Femur (tissue), 1 donor: ENCODE results near the gene RGMB.
A peak's percentile ranks its signal among the peaks of the same experiment; 100 is the strongest.

ENCODE experiments used
- DNase-seq: peaks from one replicate; pipeline ENCODE4 v3.0.0-alpha.2; 2017

Gene RGMB

GRCh38 chr5:98768160-98768959, 5.1 kb upstream of the RGMB start:
- DNase-seq: peak; percentile 67

GRCh38 chr5:98768960-98769209, 4.6 kb upstream of the RGMB start:
- no peak for DNase-seq

DNA sequence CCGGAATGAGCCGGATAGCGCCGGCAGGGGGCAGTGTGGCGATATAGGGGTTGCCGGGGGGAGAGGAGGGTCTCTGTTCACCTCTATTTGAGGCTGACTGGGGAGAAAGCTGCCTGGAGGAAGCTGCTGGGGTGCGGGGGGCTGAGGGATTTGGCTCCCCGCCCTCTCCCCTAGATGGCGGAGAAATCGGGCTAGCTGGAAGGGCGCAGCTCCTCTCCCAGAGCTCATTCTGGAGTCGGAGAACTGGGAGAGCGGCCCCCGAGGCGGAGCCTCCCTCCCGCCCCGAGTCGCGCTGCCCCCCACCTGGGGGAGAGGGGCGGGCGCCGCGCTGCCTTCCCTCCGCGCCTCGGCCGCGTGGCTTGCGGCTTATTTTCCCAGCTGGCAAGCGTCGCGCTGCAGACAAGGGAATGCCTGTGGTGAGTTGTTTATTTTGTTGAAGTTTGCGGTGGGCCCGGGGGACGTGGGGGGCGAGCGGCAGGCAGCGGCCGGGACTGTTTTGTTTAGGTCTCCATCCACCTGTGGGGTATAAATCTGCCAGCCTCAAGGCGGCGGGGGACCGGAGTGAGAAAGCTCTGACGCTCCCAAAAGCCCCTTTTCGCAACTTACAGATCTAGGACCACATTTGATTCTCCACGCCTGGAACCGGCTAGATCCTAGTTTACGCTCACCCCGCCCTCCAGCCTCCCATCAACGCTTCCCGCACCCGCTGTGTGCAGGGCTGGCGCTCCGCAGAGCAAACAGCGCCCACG, 4.1 kb upstream of the RGMB start:
- peak; percentile 73 for DNase-seq

- no peak for DNase-seq
Observed at GRCh38 chr5:98769959-98770208, 3.6 kb upstream of the RGMB start.

GRCh38 chr5:98770209-98770910, 3.1 kb upstream of the RGMB start:
- DNase-seq: peak; percentile 70

- no peak for DNase-seq
Observed at GRCh38 chr5:98770911-98771322, 2.5 kb upstream of the RGMB start.

DNA sequence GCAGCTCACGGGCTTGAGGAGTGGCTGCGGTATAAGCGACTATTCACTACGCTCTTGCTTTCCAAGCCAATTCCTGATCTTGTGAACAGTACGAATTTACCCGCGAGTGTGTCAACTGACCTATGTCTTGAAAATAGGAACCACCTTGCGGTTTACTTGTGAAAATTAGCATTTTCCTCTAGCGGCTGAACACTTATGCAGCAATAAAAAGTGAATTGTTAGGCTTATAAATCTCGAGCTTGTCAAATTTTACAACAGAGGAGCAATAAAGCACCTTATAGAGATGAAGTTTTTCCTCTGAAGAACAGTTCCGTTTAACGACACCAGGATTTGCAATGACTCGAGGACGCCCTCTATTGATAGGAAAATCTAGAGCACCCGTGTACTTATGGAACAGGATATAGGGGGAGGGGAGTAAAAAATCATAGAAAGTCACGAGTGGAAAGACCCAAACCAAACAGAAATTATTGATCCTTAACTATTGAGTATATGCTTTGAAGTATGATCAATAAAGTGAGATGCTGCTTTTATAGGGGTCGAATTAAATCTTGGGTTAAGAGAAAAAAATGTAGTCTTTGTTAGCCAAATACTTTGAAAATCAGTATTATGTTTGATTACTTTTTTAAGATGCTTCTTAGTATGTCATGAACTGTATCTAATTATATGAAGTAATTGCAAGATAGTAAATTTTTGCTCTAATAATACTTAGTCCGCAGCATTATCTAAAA, 1.9 kb upstream of the RGMB start:
- peak; percentile 77 for DNase-seq

DNA sequence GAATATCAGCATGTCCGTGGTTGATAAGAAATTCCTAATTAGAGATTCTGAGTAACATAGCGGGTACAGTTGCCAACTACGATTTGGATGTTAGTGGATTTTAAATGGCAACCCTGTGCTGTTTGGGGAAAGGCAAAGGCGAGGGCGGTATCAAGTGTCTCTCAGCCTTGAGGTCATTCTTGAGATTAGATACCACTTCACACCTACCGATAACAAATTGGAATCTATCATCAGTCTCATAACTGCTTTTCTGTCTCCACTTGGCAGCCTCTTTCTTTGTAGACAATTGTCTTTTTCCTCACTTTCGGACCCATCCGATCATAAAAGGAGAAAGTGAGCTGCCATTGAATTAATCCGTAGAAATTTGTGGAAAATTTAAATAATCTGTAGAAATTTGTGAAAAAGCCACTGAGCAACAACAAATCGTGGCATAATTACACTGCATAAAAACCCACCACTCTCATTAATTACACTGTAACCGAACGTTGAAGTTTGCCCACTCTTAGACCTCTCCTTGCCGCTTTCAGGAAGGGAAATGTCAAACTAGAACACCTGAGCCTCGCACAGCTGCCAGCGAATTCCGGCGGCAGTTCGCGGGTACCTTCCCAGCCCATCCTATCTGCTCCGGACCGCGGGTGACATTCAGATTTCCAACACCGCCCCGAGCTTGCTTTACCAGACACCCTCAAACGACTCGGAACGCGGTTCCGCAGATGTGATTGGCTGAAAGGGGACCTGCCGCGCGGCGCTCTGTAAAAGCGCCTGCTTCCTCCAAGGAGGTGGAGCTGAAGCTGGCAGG, 849 bp upstream of the RGMB start:
- peak; percentile 79 for DNase-seq

DNA sequence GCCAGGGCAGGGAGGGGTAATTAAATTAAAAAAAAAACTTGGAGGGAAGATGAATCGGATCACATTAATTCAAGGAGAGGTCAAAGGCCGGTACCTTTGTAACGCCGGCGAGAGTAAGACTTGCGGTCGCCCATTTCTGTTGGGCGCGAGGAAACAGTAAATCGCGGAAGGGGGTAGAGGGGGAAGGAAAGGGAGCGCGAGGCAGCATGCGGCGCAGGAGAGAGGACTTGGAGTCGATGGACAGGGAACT, 324 bp upstream of the RGMB start:
- no peak for DNase-seq

GRCh38 chr5:98774192-98775033, 950 bp downstream of the RGMB start:
- DNase-seq: peak; percentile 84

DNA sequence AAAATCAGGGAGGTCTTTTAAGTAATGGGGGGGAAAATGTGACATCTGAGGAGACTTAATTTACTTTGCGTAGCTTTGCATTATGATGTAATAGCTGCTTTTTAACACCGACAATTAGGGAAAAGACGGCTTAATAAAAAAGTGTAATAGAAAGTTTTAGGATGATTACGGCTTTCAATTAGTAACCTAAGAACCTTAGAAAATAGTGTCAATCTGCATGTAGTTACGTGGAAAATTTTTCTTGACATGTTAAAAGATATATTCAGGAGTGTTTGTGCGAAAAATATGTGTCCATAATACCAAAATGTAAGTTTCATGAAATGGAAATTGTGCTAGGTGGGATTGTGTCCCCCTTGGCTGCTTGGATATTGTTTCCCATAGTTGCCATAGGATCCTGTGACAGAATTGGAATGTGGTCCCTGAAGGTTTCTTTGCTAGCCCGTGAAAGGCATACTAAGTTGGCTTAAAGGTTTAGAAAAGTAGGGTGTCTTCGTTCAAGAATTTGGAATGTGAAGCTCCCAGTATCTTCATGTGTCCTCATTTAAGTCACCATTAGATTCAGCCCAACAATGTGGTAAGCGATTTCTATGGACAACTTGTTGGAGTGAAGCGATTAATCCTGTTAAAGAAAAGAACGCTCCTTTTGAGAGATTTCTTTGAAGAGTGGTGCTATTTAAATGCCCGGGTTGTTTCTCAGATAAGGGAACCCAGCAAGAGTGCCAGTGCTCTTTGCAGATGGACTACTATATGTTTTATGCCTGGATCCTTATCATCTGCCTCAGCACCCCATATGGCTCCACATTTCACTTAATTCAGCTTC, 2.0 kb downstream of the RGMB start:
- DNase-seq: no peak

DNA sequence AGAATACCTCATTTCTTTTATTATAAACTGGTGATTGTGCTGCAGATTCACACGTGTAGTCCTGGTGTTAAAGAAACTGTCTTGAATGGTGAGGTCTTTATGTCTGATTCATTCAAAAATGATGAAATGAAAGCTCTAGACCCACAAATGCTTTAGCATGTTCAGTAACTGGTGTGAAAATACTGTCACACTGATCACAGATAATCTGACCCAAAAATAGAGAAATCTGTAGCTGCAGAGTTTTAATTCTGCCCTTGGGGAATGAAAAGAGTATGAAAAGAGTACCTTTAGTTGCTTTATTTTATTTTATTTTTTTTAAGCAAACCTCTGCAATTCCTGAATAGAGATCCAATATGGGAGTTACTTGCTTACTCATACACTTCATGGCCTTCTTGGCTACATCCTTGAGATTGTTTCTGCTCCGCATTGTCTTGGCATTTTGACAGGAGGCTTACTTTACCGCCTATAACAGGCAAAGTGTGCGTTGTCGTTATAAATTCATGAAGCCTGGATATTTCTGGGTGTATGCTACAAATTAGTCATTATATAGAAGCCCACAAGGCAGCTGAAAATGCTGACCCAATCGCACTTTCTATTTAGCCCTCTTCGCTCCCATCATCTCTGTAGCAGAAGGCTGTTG, 2.7 kb downstream of the RGMB start:
- DNase-seq: no peak

DNA sequence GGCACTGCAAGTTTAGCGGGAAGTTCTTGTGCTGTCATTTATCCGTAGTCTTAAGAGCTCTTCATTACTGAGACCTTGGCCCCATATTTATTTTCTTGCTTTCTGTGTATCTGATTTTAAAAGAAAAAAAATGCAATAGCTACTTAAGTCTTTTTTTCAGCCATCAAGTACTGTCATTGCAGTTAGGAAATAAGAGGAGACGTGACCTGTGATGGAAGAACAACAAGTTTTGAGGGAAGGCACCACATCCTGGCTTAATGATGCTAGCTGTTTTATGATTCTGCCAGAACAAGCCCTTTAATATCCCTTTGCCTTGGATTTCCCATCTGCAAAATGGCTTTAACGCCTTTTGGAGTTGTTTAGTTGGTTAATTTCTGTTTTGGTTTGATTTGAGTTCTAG, 3.8 kb downstream of the RGMB start:
- DNase-seq: no peak

- no peak for DNase-seq
Observed at GRCh38 chr5:98779264-98779877, 5.9 kb downstream of the RGMB start.

DNA sequence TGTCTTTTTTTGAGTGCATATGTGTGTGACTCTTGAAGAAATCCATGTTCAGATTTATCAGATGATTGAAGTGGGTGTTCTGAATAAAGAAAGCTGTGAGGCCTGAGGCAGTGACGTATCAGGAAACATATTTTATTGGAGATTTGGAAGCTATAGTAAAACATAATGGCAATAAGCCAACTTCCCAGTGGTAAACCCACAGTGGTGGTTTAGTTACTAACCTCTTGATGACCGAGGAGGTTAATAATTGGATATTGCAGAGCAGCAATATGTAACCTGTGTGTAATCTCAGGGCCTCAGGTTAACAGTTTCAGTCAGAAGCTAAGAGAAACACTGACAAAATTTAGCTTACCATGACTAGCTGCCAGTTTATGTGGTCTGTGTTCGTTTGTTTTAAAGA, 6.9 kb downstream of the RGMB start:
- no peak for DNase-seq

DNA sequence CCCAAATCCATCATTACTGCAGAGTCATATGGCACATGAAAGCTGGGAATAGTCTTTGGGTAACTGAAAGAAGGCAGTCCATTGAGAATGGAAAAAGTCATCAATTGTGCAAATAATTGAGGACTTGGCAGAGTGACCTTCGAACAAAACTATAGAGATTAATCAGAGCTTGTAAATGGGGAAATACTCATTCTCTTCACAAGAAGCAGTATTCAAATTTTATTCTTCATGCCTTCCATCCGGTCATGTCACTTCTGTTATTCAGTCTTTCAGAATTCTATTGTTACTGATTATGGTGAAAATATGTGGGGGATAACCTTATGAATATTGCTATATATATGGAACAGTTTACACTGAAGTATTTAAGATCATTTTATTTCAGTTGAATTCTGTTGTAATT, 8.1 kb downstream of the RGMB start:
- no peak for DNase-seq

GRCh38 chr5:98781964-98782363, 8.5 kb downstream of the RGMB start:
- DNase-seq: no peak

GRCh38 chr5:98783051-98783649, 9.7 kb downstream of the RGMB start:
- no peak for DNase-seq

DNA sequence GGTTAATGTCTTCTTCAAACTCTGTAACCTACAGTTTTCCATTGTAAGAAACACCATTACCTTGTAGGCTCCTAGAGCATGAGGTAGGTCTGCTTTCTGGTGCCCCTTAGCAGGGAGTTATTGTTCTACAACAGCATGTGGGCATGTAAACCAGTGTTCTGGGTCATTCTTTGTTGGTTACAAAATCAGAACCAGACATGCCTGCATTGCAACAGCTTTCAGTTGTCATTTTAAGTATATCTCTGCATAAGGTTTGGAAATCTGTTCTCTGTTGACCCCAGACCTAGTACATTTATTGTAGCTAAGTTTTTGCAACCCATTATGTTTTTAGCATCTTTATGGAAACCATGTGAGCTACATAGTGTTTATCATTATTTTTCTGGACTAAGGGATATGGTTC, 10.9 kb downstream of the RGMB start:
- no peak for DNase-seq

DNA sequence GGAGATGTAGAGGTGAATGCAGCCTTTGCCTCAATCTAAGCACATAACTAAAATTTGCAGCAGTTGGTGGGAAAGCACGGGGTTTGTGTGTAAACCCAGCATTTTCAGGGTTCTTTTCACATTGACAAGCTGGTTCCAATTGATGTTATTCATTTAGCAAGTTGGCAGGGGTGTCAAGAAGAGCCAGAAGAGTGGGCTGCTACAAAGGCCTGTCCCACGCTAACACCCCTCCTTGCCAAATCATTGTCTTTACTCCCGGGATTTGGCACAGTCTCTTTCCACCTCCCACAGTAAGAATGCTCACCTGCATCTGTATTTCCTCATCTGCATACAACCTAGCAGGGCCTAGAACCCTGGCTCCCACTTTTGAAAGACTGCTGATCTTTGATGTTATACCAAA, 11.8 kb downstream of the RGMB start:
- DNase-seq: no peak
